HG02763 (cell line): ENCODE results near the gene NPIPB13.
"Not testable (repeated sequence)": the region's sequence is repeated elsewhere in the genome, so short reads cannot be mapped to it uniquely, and the experiment has no call there.

Experiments
- ATAC-seq: cut with Tn5 transposase; IDR thresholded peaks from one replicate; pipeline ENCODE4 v1.9.1; 2021; ENCODE audit warnings: mild to moderate bottlenecking, moderate library complexity; ENCODE audit not compliant: unreplicated experiment

NPIPB13 gene

GRCh38 chr16:30248379-30248778 is at the start of gene NPIPB13:
Gene NPIPB13 (minus strand): TSS chr16:30248479. CDS start chr16:30245573, 2,906 bp downstream.
- ATAC-seq: not testable (repeated sequence)

GRCh38 chr16:30282357-30282756 is 34.1 kb upstream of the NPIPB13 start:
- ATAC-seq: not testable (repeated sequence)

GRCh38 chr16:30278523-30278922 is 30.2 kb upstream of the NPIPB13 start:
- ATAC-seq: not testable (repeated sequence)

GRCh38 chr16:30217082-30217481 is 31.2 kb downstream of the NPIPB13 start:
- ATAC-seq: not testable (repeated sequence)

- not testable (repeated sequence) for ATAC-seq
These were observed 36.9 kb downstream of the NPIPB13 start for GRCh38 chr16:30211414-30211813.

- ATAC-seq: not testable (repeated sequence)
These were observed 39.2 kb downstream of the NPIPB13 start for GRCh38 chr16:30209032-30209431.

- ATAC-seq: not testable (repeated sequence)
These were observed 41.1 kb downstream of the NPIPB13 start for GRCh38 chr16:30207063-30207704.

GRCh38 chr16:30206252-30206651 is 42.0 kb downstream of the NPIPB13 start:
- not testable (repeated sequence) for ATAC-seq

- ATAC-seq: not testable (repeated sequence)
These were observed 42.6 kb downstream of the NPIPB13 start for GRCh38 chr16:30205541-30206236.

- not testable (repeated sequence) for ATAC-seq
These were observed 48.5 kb downstream of the NPIPB13 start for GRCh38 chr16:30199608-30200343.

- not testable (repeated sequence) for ATAC-seq
These were observed 49.2 kb downstream of the NPIPB13 start, which contains the start of gene SULT1A3 for GRCh38 chr16:30199049-30199448. Gene SULT1A3 (plus strand): TSS chr16:30199255. CDS start chr16:30200729, 1,474 bp downstream.
